IMR-90 (cell line): Measurements from ENCODE around the gene PACSIN2. TPM values are rescaled to one million over a fixed set of nuclear protein-coding genes. Genes with fewer than 3 reads are reported as not detected.

Experiments used
- ATAC-seq: fragments of 200-7000 bp; cut with Tn5 transposase; 2 replicates; pipeline ENCODE4 v1.9.1; 2020; ENCODE audit warnings: low read depth, mild to moderate bottlenecking, moderate library complexity
- BruUV-seq: library from RNA; stranded (reverse); fragments of 400-500 nt; replicated peaks from 2 replicates; lab custom pipeline; 2021; lab: Mats Ljungman, UMichigan
- CTCF ChIA-PET: fragments of 300-600 bp; formaldehyde crosslinking; extraction: SDS; loops from one replicate; lab custom pipeline; 2021; ENCODE audit warnings: antibody characterized with exemption; lab: Yijun Ruan, JAX
- POLR2A ChIA-PET: fragments of 300-600 bp; sonication (Branson Sonifier 250); formaldehyde crosslinking; loops from one replicate; lab custom pipeline; 2022; ENCODE audit warnings: antibody characterized with exemption; ENCODE audit not compliant: unreplicated experiment; lab: Charles Lee
- DNase-seq: peaks from one replicate; pipeline ENCODE4 v3.0.0; 2013
- H2AFZ ChIP-seq: replicated peaks from 2 replicates; pipeline ENCODE3; 2013; ENCODE audit warnings: low read length, mild to moderate bottlenecking; ENCODE audit not compliant: poor library complexity
- H2AK5ac ChIP-seq: 2 replicates; pipeline ENCODE4 v1.6.1; 2013; ENCODE audit warnings: low read depth, low read length, inconsistent platforms
- H2AK9ac ChIP-seq: replicated peaks from 2 replicates; pipeline ENCODE3; 2013; ENCODE audit warnings: mild to moderate bottlenecking, low read depth, low read length, moderate library complexity; ENCODE audit not compliant: poor library complexity
- H2BK120ac ChIP-seq: 2 replicates; pipeline ENCODE4 v1.6.1; 2013; ENCODE audit warnings: low read depth, low read length, inconsistent platforms
- H2BK15ac ChIP-seq: 3 replicates; pipeline ENCODE4 v1.6.1; 2013; ENCODE audit warnings: low read depth, low read length, inconsistent platforms
- H2BK20ac ChIP-seq: 2 replicates; pipeline ENCODE4 v1.6.1; 2013; ENCODE audit warnings: low read depth, mild to moderate bottlenecking, inconsistent platforms, low read length, moderate library complexity
- H2BK5ac ChIP-seq: 2 replicates; pipeline ENCODE4 v1.6.1; 2013; ENCODE audit warnings: mild to moderate bottlenecking, low read depth, low read length, inconsistent platforms; ENCODE audit not compliant: poor library complexity, severe bottlenecking
- H3K14ac ChIP-seq: replicated peaks from 2 replicates; pipeline ENCODE4 v1.6.1; 2013; ENCODE audit warnings: low read depth, low read length, inconsistent platforms
- H3K18ac ChIP-seq: 2 replicates; pipeline ENCODE4 v1.6.1; 2013; ENCODE audit warnings: low read depth, low read length, control low read depth
- H3K23ac ChIP-seq: 2 replicates; pipeline ENCODE4 v1.6.1; 2013; ENCODE audit warnings: low read depth, low read length, inconsistent platforms
- H3K27ac ChIP-seq: 2 replicates; pipeline ENCODE4 v1.5.1; 2013; ENCODE audit warnings: mild to moderate bottlenecking, control low read depth, low read length; ENCODE audit not compliant: insufficient read depth
- H3K27me3 ChIP-seq: 2 replicates; pipeline ENCODE4 v1.6.1; 2013; ENCODE audit warnings: low read length; ENCODE audit not compliant: control insufficient read depth, insufficient read depth
- H3K36me3 ChIP-seq: 2 replicates; pipeline ENCODE4 v1.6.1; 2013; ENCODE audit warnings: low read length, mixed read lengths; ENCODE audit not compliant: control insufficient read depth, insufficient read depth
- H3K4ac ChIP-seq: 2 replicates; pipeline ENCODE4 v1.6.1; 2013; ENCODE audit warnings: low read depth, low read length, inconsistent platforms
- H3K4me1 ChIP-seq: 2 replicates; pipeline ENCODE4 v1.6.1; 2013; ENCODE audit warnings: low read length, mixed read lengths; ENCODE audit not compliant: control insufficient read depth, insufficient read depth
- H3K4me2 ChIP-seq: 2 replicates; pipeline ENCODE4 v1.6.1; 2013; ENCODE audit warnings: low read depth, mild to moderate bottlenecking, control low read depth, low read length, moderate library complexity
- H3K4me3 ChIP-seq: 2 replicates; pipeline ENCODE4 v1.5.1; 2013; ENCODE audit warnings: low read depth, mild to moderate bottlenecking, control low read depth, low read length, moderate library complexity; ENCODE audit not compliant: insufficient read depth
- H3K56ac ChIP-seq: 2 replicates; pipeline ENCODE4 v1.6.1; 2013; ENCODE audit warnings: low read length, inconsistent platforms; ENCODE audit not compliant: insufficient read depth; ENCODE audit errors: extremely low read depth
- H3K79me1 ChIP-seq, 2 experiments: 2 replicates each; pipeline ENCODE4 v1.6.1; 2013; ENCODE audit warnings: low read length in 2 of 2, inconsistent platforms in 1 of 2, low read depth in 1 of 2
- H3K9ac ChIP-seq: 2 replicates; pipeline ENCODE4 v1.6.1; 2013; ENCODE audit warnings: low read depth, low read length, control low read depth
- H3K9me1 ChIP-seq: 2 replicates; pipeline ENCODE4 v1.6.1; 2013; ENCODE audit warnings: low read length, inconsistent platforms; ENCODE audit not compliant: insufficient read depth
- H3K9me3 ChIP-seq: 2 replicates; pipeline ENCODE4 v1.6.1; 2013; ENCODE audit warnings: low read length; ENCODE audit not compliant: control insufficient read depth, insufficient read depth
- H4K20me1 ChIP-seq: 2 replicates; pipeline ENCODE4 v1.6.1; 2013; ENCODE audit warnings: low read length, inconsistent platforms; ENCODE audit not compliant: insufficient read depth
- H4K5ac ChIP-seq: 2 replicates; pipeline ENCODE4 v1.6.1; 2013; ENCODE audit warnings: mild to moderate bottlenecking, low read depth, low read length, control low read depth
- H4K8ac ChIP-seq, 2 experiments: 2 replicates each; pipeline ENCODE4 v1.6.1; 2013; ENCODE audit warnings: low read depth in 2 of 2, low read length in 2 of 2, control low read depth in 1 of 2, inconsistent platforms in 1 of 2
- H4K91ac ChIP-seq: 2 replicates; pipeline ENCODE4 v1.6.1; 2013; ENCODE audit warnings: low read depth, low read length, inconsistent platforms; ENCODE audit not compliant: insufficient read depth
- MAFK ChIP-seq: IDR thresholded peaks from 2 replicates; pipeline ENCODE4 v1.6.1; 2012; ENCODE audit warnings: low read depth, low read length, improper control_type of control experiment
- RAD21 ChIP-seq: IDR thresholded peaks from 2 replicates; pipeline ENCODE4 v1.6.1; 2012; ENCODE audit warnings: low read length, improper control_type of control experiment
- RCOR1 ChIP-seq: IDR thresholded peaks from 2 replicates; pipeline ENCODE4 v1.6.1; 2012; ENCODE audit warnings: mild to moderate bottlenecking, low read length, improper control_type of control experiment; ENCODE audit not compliant: insufficient replicate concordance
- WGBS, 2 experiments: methylation state at CpG; one replicate each; pipeline versions ENCODE4 v1.1.5 to v1.1.7; 2013; ENCODE audit warnings: missing lambda C conversion rate in 2 of 2; ENCODE audit not compliant: insufficient read length in 1 of 2; ENCODE audit errors: extremely low coverage in 2 of 2; 5-methylcytosine and 5-hydroxymethylcytosine counted together
- dilution Hi-C: fragments of 300-500 bp; cut with HindIII; formaldehyde crosslinking; loops from one replicate; pipeline ENCODE4 v1.14.3; 2018; ENCODE audit warnings: low sequenced_read_pairs; ENCODE audit not compliant: unreplicated experiment
- in situ Hi-C: fragments of 300-500 bp; cut with MboI; formaldehyde crosslinking; loops from 3 replicates; pipeline ENCODE4 v1.14.3; 2019; ENCODE audit warnings: low sequenced_read_pairs, inconsistent platforms, mixed read lengths
- intact Hi-C: fragments of 100-400 bp; cut with micrococcal nuclease; formaldehyde crosslinking; loops from 2 replicates; pipeline ENCODE4 v1.10.0; 2022
- polyA plus RNA-seq, 3 experiments: library from polyadenylated mRNA; depleted of rRNA; stranded (reverse); fragments of >200 nt; gene quantifications; 2 replicates each; pipeline ENCODE4 v1.2.3, GENCODE V29; 2012; ENCODE audit warnings: low replicate concordance in 1 of 3
- total RNA-seq: library from RNA; depleted of rRNA; stranded (reverse); fragments of >200 nt; gene quantifications from 2 replicates; pipeline ENCODE4 v1.2.3, GENCODE V29; 2012

Gene PACSIN2
- total and polyA plus RNA-seq, 2 of the 4 experiments (the other 2 are of a cell fraction) = 85.0 to 118 TPM

DNA sequence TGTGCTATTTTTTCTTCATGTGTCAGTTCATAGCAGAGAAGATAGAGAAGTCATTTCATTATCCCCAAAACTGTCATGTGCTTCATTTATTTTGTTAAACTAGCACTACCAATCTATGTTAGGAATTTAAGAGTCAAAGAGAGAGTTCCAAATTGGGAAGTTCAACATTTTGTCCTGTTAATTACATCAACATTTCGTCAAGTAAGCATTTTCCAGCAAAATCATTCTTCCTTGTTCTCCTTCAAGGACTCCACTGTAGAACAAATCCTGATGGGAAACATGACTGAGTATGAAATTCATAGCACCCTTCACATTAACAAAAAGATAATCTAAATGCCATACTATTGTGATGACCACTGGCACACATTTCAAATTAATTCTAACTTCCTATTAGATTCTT is 59.1 kb downstream of the PACSIN2 start:
- Histone ChIP-seq H3K56ac (no peak overlapping the region), H3K18ac (no peak overlapping the region), H3K23ac (no peak overlapping the region), H2BK15ac (no peak overlapping the region), H3K36me3 (no peaks in the 10 kb centered on the region), H3K4ac (no peak overlapping the region), H3K79me1 (peaks cover 44 to 87% of the 10 kb centered on the region in 2 experiments), H4K5ac (no peak overlapping the region), H2BK120ac (no peak overlapping the region), H2BK20ac (no peak overlapping the region), H4K91ac (no peak overlapping the region), H3K9me3 (no peaks in the 10 kb centered on the region), H4K8ac (no peak overlapping the region), H3K27me3 (no peaks in the 10 kb centered on the region), H3K27ac (no peak overlapping the region), H3K14ac (no peak overlapping the region), H4K20me1 (peaks cover 39% of the 10 kb centered on the region), H2AK5ac (no peak overlapping the region), H3K4me3 (no peak overlapping the region), H3K9ac (no peak overlapping the region), H3K4me1 (peaks cover 14% of the 10 kb centered on the region), H2AK9ac (no peak overlapping the region), H3K4me2 (no peak overlapping the region), H2AFZ (no peak overlapping the region), H3K9me1 (peaks cover 15% of the 10 kb centered on the region), H2BK5ac (no peak overlapping the region)
- no CpG with 5 or more reads among the region's 1 CpG for WGBS, 2 experiments
- ChIA-PET CTCF (no interaction called here), POLR2A (no interaction called here)
- in situ Hi-C loops = no loop called here
- no TSS peak for BruUV-seq
- ATAC-seq (no peak), DNase-seq (no peak)
- dilution Hi-C loops = no loop called here
- TF ChIP-seq RAD21 (no peak), MAFK (peak; percentile 95), RCOR1 (no peak)
- intact Hi-C loops = no loop called here
